Endothelial cell of umbilical vein (primary cell): Measurements from ENCODE around the gene NXN. TPM values are rescaled to one million over a fixed set of nuclear protein-coding genes. Genes with fewer than 3 reads are reported as not detected.

Source experiments
- BruUV-seq: library from RNA; stranded (reverse); fragments of 400-500 nt; replicated peaks from 2 replicates; lab custom pipeline; 2021; lab: Mats Ljungman, UMichigan
- CTCF ChIA-PET: fragments of 300-600, 350-600 bp; sonication (Branson Sonifier 250); formaldehyde crosslinking; loops from one replicate; lab custom pipeline; 2021; ENCODE audit warnings: antibody characterized with exemption, inconsistent platforms; lab: Charles Lee
- POLR2A ChIA-PET: fragments of 300-600, 350-600 bp; sonication (Branson Sonifier 250); formaldehyde crosslinking; loops from one replicate; lab custom pipeline; 2021; ENCODE audit warnings: antibody characterized with exemption, inconsistent platforms; lab: Charles Lee
- DNase-seq: peaks from one replicate; pipeline ENCODE4 v3.0.0-alpha.2; 2011; ENCODE audit warnings: low read depth, low spot score
- FAIRE-seq: peaks from 2 replicates; lab custom pipeline; 2011; peaks lifted over from hg19 to GRCh38; lab: Jason Lieb, UNC
- H2AFZ ChIP-seq: 2 replicates; pipeline ENCODE4 v1.6.0; 2012; ENCODE audit warnings: low read depth, low read length, control low read depth, inconsistent platforms
- H3K27ac ChIP-seq: 2 replicates; pipeline ENCODE4 v1.5.1; 2011; ENCODE audit warnings: low read depth, mild to moderate bottlenecking, control low read depth, low read length, moderate library complexity; ENCODE audit not compliant: insufficient read depth
- H3K27me3 ChIP-seq, 2 experiments: 2 replicates each; pipeline versions ENCODE4 v1.6.0 to v1.6.1; 2011; ENCODE audit warnings: low read length in 2 of 2, mixed read lengths in 1 of 2; ENCODE audit not compliant: control insufficient read depth in 2 of 2, insufficient read depth in 2 of 2
- H3K36me3 ChIP-seq, 2 experiments: 2 replicates in 1 of 2; 3 replicates in 1 of 2; pipeline ENCODE4 v1.5.1; 2011; ENCODE audit warnings: low read length in 2 of 2, mild to moderate bottlenecking in 1 of 2, moderate library complexity in 1 of 2; ENCODE audit not compliant: control insufficient read depth in 2 of 2, insufficient read depth in 2 of 2; ENCODE audit errors: extremely low read depth in 1 of 2
- H3K4me1 ChIP-seq: 3 replicates; pipeline ENCODE4 v1.5.1; 2011; ENCODE audit warnings: mild to moderate bottlenecking, low read length; ENCODE audit not compliant: control insufficient read depth, insufficient read depth; ENCODE audit errors: extremely low read depth
- H3K4me2 ChIP-seq: 2 replicates; pipeline ENCODE4 v1.6.1; 2011; ENCODE audit warnings: low read length, control low read depth, mixed read lengths; ENCODE audit not compliant: insufficient read depth
- H3K4me3 ChIP-seq, 3 experiments: fragments of 200-600 bp in 1 of 3; sonication (generic), shearing (Covaris generic) in 1 of 3; replicated peaks in 1 of 3; 2 replicates each; pipeline ENCODE4 v1.5.1; 2011 to 2016; ENCODE audit warnings: control low read depth in 3 of 3, low read length in 3 of 3, mild to moderate bottlenecking in 2 of 3, inconsistent platforms in 1 of 3, low read depth in 1 of 3, moderate library complexity in 1 of 3; ENCODE audit not compliant: insufficient read depth in 1 of 3
- H3K79me2 ChIP-seq: 2 replicates; pipeline ENCODE4 v1.6.0; 2012; ENCODE audit warnings: low read length, inconsistent platforms; ENCODE audit not compliant: control insufficient read depth, insufficient read depth
- H3K9ac ChIP-seq: replicated peaks from 2 replicates; pipeline ENCODE3; 2011; ENCODE audit warnings: low read length, control low read depth; ENCODE audit not compliant: insufficient read depth; ENCODE audit errors: extremely low read depth
- H3K9me1 ChIP-seq: replicated peaks from 3 replicates; pipeline ENCODE4 v1.6.0; 2011; ENCODE audit warnings: mild to moderate bottlenecking, low read length; ENCODE audit not compliant: control insufficient read depth, insufficient read depth; ENCODE audit errors: extremely low read depth
- H3K9me3 ChIP-seq: replicated peaks from 2 replicates; pipeline ENCODE4 v1.5.1; 2012; ENCODE audit warnings: low read length, inconsistent platforms; ENCODE audit not compliant: control insufficient read depth, insufficient read depth
- H4K20me1 ChIP-seq: replicated peaks from 2 replicates; pipeline ENCODE3; 2011; ENCODE audit warnings: mild to moderate bottlenecking, low read length; ENCODE audit not compliant: control insufficient read depth, insufficient read depth; ENCODE audit errors: extremely low read depth
- EZH2 ChIP-seq: IDR thresholded peaks from 2 replicates; pipeline ENCODE4 v1.6.1; 2012; ENCODE audit warnings: borderline replicate concordance, low read depth, mild to moderate bottlenecking, moderate library complexity, low read length, inconsistent platforms; ENCODE audit not compliant: severe bottlenecking
- FOS ChIP-seq: IDR thresholded peaks from 2 replicates; pipeline ENCODE4 v1.6.1; 2011; ENCODE audit warnings: mild to moderate bottlenecking, low read length, moderate library complexity, borderline replicate concordance; ENCODE audit not compliant: insufficient read depth
- GATA2 ChIP-seq: IDR thresholded peaks from 2 replicates; pipeline ENCODE4 v1.7.0; 2011; ENCODE audit warnings: low read depth, mild to moderate bottlenecking, moderate library complexity, mixed read lengths, low read length; ENCODE audit not compliant: insufficient read length, insufficient read depth
- JUN ChIP-seq: IDR thresholded peaks from 2 replicates; pipeline ENCODE4 v1.6.1; 2011; ENCODE audit warnings: borderline replicate concordance, low read depth; ENCODE audit not compliant: insufficient read length, insufficient read depth
- MYC ChIP-seq: IDR thresholded peaks from one replicate; pipeline ENCODE4 v1.6.1; 2011; ENCODE audit warnings: mild to moderate bottlenecking, low read depth, low read length
- POLR2A ChIP-seq: IDR thresholded peaks from 2 replicates; pipeline ENCODE4 v1.6.1; 2012; ENCODE audit warnings: low read depth, mild to moderate bottlenecking, control low read depth, low read length
- POLR2AphosphoS5 ChIP-seq: IDR thresholded peaks from 2 replicates; pipeline ENCODE4 v1.6.1; 2012; ENCODE audit warnings: low read depth, mild to moderate bottlenecking, control low read depth, low read length, moderate library complexity; ENCODE audit not compliant: insufficient read depth
- dilution Hi-C: fragments of 300-500 bp; cut with MboI; formaldehyde crosslinking; loops from one replicate; pipeline ENCODE4 v1.15.0; 2019; ENCODE audit warnings: low sequenced_read_pairs; ENCODE audit not compliant: extremely low pct_ligation_motif_present
- intact Hi-C: fragments of 100-400 bp; cut with micrococcal nuclease; formaldehyde crosslinking; loops from one replicate; pipeline ENCODE4 v1.10.0; 2022
- polyA plus RNA-seq, 4 experiments: library from polyadenylated mRNA; depleted of rRNA in 3 of 4; stranded (reverse) in 3 of 4; unstranded in 1 of 4; fragments of >200 nt; gene quantifications; 2 replicates each; pipeline versions ENCODE4 v1.2.1 to v1.2.3, GENCODE V29; 2011 to 2012; ENCODE audit warnings: missing spikeins in 1 of 4
- total RNA-seq: library from RNA; stranded (reverse); gene quantifications from 2 replicates; pipeline ENCODE4 v1.2.3, GENCODE V29; 2021
- TF ChIP-seq, protein P1 (sequence below): IDR thresholded peaks from 2 replicates; pipeline ENCODE4 v1.6.1; 2011; ENCODE audit not compliant: insufficient read depth, insufficient read length
- TF ChIP-seq, protein P2 (sequence below), 2 donors: IDR thresholded peaks; 1 replicate in 1 of 2; 2 replicates in 1 of 2; pipeline ENCODE4 v1.5.1; 2011; ENCODE audit warnings: low read length in 2 of 2, mild to moderate bottlenecking in 2 of 2, moderate library complexity in 2 of 2, control low read depth in 1 of 2, inconsistent platforms in 1 of 2, low read depth in 1 of 2; ENCODE audit not compliant: insufficient read depth in 1 of 2; ENCODE audit errors: extremely low read depth in 1 of 2

Gene NXN
- total and polyA plus RNA-seq, 2 donors (not counting 3 experiments of a cell fraction or from before 2014, with no cell fraction given), result 69.5 to 77.3 TPM

DNA sequence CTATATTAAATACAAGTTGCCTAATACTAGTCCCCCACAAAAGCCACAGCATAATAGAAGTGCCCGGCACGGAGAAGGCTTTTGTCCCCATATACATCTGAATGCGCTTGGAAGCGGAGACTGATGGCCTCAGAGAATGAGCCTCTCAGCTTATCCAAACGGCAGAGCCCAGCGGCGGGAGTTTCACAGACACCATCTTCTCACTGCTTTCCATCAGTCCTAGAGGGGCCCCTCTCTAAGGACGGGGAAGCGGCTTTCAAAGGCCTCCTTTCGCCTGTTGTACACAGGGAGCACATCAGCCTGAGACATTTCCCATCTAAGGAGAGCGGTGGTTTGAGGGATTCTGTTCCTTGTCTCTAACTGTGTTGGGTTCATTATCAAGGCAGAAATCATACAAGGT is 16.9 kb downstream of the NXN start:
- H4K20me1 ChIP-seq, result no peaks in the 10 kb centered on the region
- dilution Hi-C loops, result no loop called here

More for the DNA sequence above, 16.9 kb downstream of the NXN start:
- TF ChIP-seq POLR2AphosphoS5, result no peak
- TF ChIP-seq JUN, result no peak
- TF ChIP-seq, protein P1, sequence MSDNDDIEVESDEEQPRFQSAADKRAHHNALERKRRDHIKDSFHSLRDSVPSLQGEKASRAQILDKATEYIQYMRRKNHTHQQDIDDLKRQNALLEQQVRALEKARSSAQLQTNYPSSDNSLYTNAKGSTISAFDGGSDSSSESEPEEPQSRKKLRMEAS, result no peak
- TF ChIP-seq MYC, result no peak
- no peak for TF ChIP-seq POLR2A
- TF ChIP-seq EZH2, result no peak
- no peak for TF ChIP-seq FOS
- no peak for TF ChIP-seq GATA2
- TF ChIP-seq, protein P2, sequence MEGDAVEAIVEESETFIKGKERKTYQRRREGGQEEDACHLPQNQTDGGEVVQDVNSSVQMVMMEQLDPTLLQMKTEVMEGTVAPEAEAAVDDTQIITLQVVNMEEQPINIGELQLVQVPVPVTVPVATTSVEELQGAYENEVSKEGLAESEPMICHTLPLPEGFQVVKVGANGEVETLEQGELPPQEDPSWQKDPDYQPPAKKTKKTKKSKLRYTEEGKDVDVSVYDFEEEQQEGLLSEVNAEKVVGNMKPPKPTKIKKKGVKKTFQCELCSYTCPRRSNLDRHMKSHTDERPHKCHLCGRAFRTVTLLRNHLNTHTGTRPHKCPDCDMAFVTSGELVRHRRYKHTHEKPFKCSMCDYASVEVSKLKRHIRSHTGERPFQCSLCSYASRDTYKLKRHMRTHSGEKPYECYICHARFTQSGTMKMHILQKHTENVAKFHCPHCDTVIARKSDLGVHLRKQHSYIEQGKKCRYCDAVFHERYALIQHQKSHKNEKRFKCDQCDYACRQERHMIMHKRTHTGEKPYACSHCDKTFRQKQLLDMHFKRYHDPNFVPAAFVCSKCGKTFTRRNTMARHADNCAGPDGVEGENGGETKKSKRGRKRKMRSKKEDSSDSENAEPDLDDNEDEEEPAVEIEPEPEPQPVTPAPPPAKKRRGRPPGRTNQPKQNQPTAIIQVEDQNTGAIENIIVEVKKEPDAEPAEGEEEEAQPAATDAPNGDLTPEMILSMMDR (IDR thresholded peaks at IDR 0.05; ENCODE audit: extremely low read depth in 1 of 2, insufficient read depth in 1 of 2, low read depth in 1 of 2, low read length in 2 of 2), result no peak
- no peaks in the 10 kb centered on the region for H3K9me1 ChIP-seq
- ChIA-PET POLR2A (no interaction called here), CTCF (no interaction called here)
- H3K4me1 ChIP-seq, result peaks cover 2% of the 10 kb centered on the region
- no peak overlapping the region for H3K9ac ChIP-seq
- H3K4me3 ChIP-seq, result no peak overlapping the region
- H2AFZ ChIP-seq, result no peak overlapping the region
- intact Hi-C loops, result no loop called here
- DNase-seq, result no peak
- no peak overlapping the region for H3K4me2 ChIP-seq
- no TSS peak for BruUV-seq
- H3K27ac ChIP-seq, result no peak overlapping the region
- H3K9me3 ChIP-seq, result no peaks in the 10 kb centered on the region
- H3K79me2 ChIP-seq, result peaks cover 7% of the 10 kb centered on the region
- no peaks in the 10 kb centered on the region for H3K27me3 ChIP-seq
- H3K36me3 ChIP-seq, result peaks cover 0 to 3% of the 10 kb centered on the region in 2 experiments
- no peak for FAIRE-seq
